MCF 10A (cell line): ENCODE measurements around the gene CELA2B. TPM values are rescaled to one million over a fixed set of nuclear protein-coding genes. Genes with fewer than 3 reads are reported as not detected.

Experiments used
- BruUV-seq: library from RNA; stranded (reverse); fragments of 400-500 nt; replicated peaks from 2 replicates; lab custom pipeline; 2021; lab: Mats Ljungman, UMichigan
- CTCF ChIA-PET: fragments of 300-600 bp; sonication (Branson Sonifier 250); formaldehyde crosslinking; extraction: SDS; loops from one replicate; lab custom pipeline; 2021; ENCODE audit warnings: antibody characterized with exemption, inconsistent platforms; lab: Yijun Ruan, JAX
- POLR2A ChIA-PET: fragments of 300-600, 350-650 bp; sonication (Branson Sonifier 250); formaldehyde crosslinking; extraction: SDS; loops from one replicate; lab custom pipeline; 2020; ENCODE audit warnings: antibody characterized with exemption, inconsistent platforms; lab: Yijun Ruan, JAX
- DNase-seq: peaks from one replicate; pipeline ENCODE4 v3.0.0-alpha.2; 2018; ENCODE audit not compliant: unreplicated experiment
- H3K27ac Mint-ChIP-seq: one replicate; pipeline ENCODE4 v1.8.0; 2022; ENCODE audit warnings: mild to moderate bottlenecking, low read depth, mixed read lengths; ENCODE audit not compliant: unreplicated experiment
- H3K27me3 Mint-ChIP-seq: one replicate; pipeline ENCODE4 v1.8.0; 2022; ENCODE audit warnings: mixed read lengths; ENCODE audit not compliant: insufficient read depth, unreplicated experiment
- H3K36me3 Mint-ChIP-seq: one replicate; pipeline ENCODE4 v1.8.0; 2022; ENCODE audit warnings: mild to moderate bottlenecking, moderate library complexity, mixed read lengths; ENCODE audit not compliant: insufficient read depth, unreplicated experiment
- H3K4me1 Mint-ChIP-seq: one replicate; pipeline ENCODE4 v1.8.0; 2022; ENCODE audit warnings: mixed read lengths; ENCODE audit not compliant: insufficient read depth, unreplicated experiment
- H3K4me3 Mint-ChIP-seq: one replicate; pipeline ENCODE4 v1.8.0; 2022; ENCODE audit warnings: mild to moderate bottlenecking, moderate library complexity, mixed read lengths; ENCODE audit not compliant: unreplicated experiment
- H3K9me3 Mint-ChIP-seq: one replicate; pipeline ENCODE4 v1.8.0; 2022; ENCODE audit warnings: mixed read lengths; ENCODE audit not compliant: unreplicated experiment
- intact Hi-C: fragments of 100-400 bp; cut with micrococcal nuclease; formaldehyde crosslinking; loops from 2 replicates; pipeline ENCODE4 v1.14.1; 2022
- total RNA-seq: library from RNA; stranded (reverse); gene quantifications from 2 replicates; pipeline ENCODE4 v1.2.3, GENCODE V29; 2022
- TF ChIP-seq, protein P1 (sequence below): fragments of 200-600 bp; IDR thresholded peaks from one replicate; pipeline ENCODE4 v1.8.0; 2022; ENCODE audit warnings: antibody characterized with exemption, mild to moderate bottlenecking; ENCODE audit not compliant: unreplicated experiment

The CELA2B gene
- total RNA-seq, 1 experiment from 2014 or later, result not detected

DNA sequence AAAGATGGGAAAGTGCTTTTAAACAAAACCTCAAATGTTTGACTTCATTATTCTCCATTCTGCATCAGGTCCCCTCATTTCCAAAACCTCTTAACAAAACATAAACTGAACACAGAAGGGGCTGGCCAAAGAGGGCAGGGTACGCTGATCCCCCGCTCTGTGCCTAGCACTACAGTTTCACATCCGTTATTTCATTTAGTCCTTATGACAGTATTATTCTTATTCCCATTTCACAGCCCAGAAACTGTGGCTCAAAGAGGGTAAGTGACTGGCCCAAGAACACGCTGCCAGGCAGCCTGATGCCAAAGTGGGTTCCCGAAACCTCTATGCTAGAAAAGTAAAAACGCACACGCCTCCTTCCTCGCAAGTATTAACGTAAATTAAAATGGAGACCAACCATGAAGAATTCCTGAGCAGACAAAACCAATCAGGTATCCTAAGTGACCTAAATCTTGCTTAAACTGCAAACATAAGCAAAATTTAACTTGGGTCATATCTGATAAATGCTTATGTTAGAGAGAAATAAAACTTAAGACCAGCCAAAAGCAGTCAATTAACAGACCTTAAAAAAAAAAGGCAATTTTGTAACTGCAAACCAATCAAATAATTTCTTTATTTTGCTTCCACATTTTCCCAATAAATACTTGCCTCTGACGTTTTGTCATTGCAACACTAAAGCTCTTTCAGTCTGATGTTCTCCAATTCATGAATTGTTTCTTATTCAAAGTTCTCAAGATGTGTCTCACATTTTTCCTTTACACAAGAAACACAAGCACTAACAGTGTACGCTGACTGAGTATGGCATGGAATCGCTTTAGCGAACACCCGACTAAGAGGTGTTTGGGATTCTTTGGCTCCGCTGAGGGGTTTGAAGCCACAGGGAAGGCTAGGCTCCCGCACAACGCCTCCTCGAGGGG is 47.5 kb downstream of the CELA2B start:
- ChIA-PET CTCF (interaction anchor here (0.9 to 1.0 kb wide), 2 partner anchors 199 to 269 kb away, joined by 4 to 7 read pairs; no protein-coding TSS in a partner anchor), POLR2A (interaction anchor here (0.6 to 1.0 kb wide), 3 partner anchors 22 to 848 kb away, joined by 3 to 4 read pairs (median 4); no protein-coding TSS in a partner anchor)
- TF ChIP-seq, protein P1, sequence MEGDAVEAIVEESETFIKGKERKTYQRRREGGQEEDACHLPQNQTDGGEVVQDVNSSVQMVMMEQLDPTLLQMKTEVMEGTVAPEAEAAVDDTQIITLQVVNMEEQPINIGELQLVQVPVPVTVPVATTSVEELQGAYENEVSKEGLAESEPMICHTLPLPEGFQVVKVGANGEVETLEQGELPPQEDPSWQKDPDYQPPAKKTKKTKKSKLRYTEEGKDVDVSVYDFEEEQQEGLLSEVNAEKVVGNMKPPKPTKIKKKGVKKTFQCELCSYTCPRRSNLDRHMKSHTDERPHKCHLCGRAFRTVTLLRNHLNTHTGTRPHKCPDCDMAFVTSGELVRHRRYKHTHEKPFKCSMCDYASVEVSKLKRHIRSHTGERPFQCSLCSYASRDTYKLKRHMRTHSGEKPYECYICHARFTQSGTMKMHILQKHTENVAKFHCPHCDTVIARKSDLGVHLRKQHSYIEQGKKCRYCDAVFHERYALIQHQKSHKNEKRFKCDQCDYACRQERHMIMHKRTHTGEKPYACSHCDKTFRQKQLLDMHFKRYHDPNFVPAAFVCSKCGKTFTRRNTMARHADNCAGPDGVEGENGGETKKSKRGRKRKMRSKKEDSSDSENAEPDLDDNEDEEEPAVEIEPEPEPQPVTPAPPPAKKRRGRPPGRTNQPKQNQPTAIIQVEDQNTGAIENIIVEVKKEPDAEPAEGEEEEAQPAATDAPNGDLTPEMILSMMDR, result no peak
- Mint-ChIP-seq H3K4me1 (peaks cover 16% of the 10 kb centered on the region), H3K27me3 (no peaks in the 10 kb centered on the region), H3K36me3 (peaks cover 7% of the 10 kb centered on the region), H3K4me3 (peak overlapping the region; percentile 92), H3K9me3 (no peaks in the 10 kb centered on the region), H3K27ac (peak overlapping the region; percentile 100)
- DNase-seq, result no peak
- BruUV-seq, result TSS peak; percentile 50
- intact Hi-C loops, result no loop called here

DNA sequence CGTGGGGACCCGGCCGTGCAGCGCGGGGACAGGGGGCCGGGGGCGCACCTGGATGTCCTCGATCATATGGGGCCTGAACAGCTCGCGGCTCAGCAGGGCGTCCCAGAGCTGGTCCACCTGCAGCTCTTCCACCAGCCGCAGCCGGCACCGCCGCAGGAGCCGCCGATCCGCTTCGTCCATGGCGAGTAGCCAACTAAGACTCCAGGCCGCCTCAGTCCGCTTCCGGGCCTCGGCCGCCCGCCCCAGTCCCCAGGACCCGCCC is 48.0 kb downstream of the CELA2B start, which contains the start of gene CASP9:
Gene CASP9 (minus strand): TSS at position 195 of the 262 bp plus-strand sequence. CDS start 15 bp downstream, at position 180.
- H3K9me3 Mint-ChIP-seq, result no peaks in the 10 kb centered on the region
- H3K4me1 Mint-ChIP-seq, result peaks cover 16% of the 10 kb centered on the region
- peaks cover 8% of the 10 kb centered on the region for H3K36me3 Mint-ChIP-seq
- no peaks in the 10 kb centered on the region for H3K27me3 Mint-ChIP-seq
- H3K4me3 Mint-ChIP-seq, result peak within 1 kb of the TSS; percentile 92
- POLR2A ChIA-PET, result interaction anchor here (0.6 to 1.0 kb wide), 3 partner anchors 23 to 847 kb away, joined by 3 to 4 read pairs (median 4); no protein-coding TSS in a partner anchor
- DNase-seq, result no peak
- H3K27ac Mint-ChIP-seq, result peak within 1 kb of the TSS; percentile 100
- CTCF ChIA-PET, result interaction anchor here (0.9 to 1.0 kb wide), 2 partner anchors 200 to 268 kb away, joined by 4 to 7 read pairs; no protein-coding TSS in a partner anchor
- BruUV-seq, result no TSS peak
- intact Hi-C loops, result no loop called here
- TF ChIP-seq, protein P1, result no peak

- CTCF ChIA-PET, result interaction anchor here (0.9 kb wide), 1 partner anchor 200 kb away, joined by 4 read pairs; no protein-coding TSS in a partner anchor
- intact Hi-C loops, result no loop called here
- Mint-ChIP-seq H3K9me3 (no peaks in the 10 kb centered on the region), H3K4me1 (peaks cover 16% of the 10 kb centered on the region), H3K4me3 (peak overlapping the region; percentile 92), H3K27me3 (no peaks in the 10 kb centered on the region), H3K36me3 (peaks cover 13% of the 10 kb centered on the region), H3K27ac (peak overlapping the region; percentile 100)
- TF ChIP-seq, protein P1, result no peak
- DNase-seq, result peak; percentile 96
- POLR2A ChIA-PET, result interaction anchor here (3.4 kb wide), 1 partner anchor 93 kb away, joined by 36 read pairs; the partner anchor contains the start of gene DDI2
- BruUV-seq, result no TSS peak
Measured at GRCh38 chr1:15524283-15525049, 48.6 kb downstream of the CELA2B start.
